A549 (cell line): ENCODE results near the gene SERPINB11. TPM values are rescaled to one million over a fixed set of nuclear protein-coding genes. Genes with fewer than 3 reads are reported as not detected.

Experiments
- ATAC-seq, 2 experiments: fragments of 200-7000 bp in 1 of 2; fragments of >200 bp in 1 of 2; cut with Nextera tagmentation in 1 of 2; cut with Tn5 transposase in 1 of 2; 3 replicates each; pipeline versions ENCODE4 v1.8.0 to v1.9.1; 2018 to 2020; ENCODE audit warnings: mild to moderate bottlenecking in 1 of 2, moderate library complexity in 1 of 2
- CTCF ChIA-PET: fragments of 300-600 bp; sonication (Branson Sonifier 250); formaldehyde crosslinking; extraction: SDS; loops from one replicate; lab custom pipeline; 2021; ENCODE audit warnings: antibody characterized with exemption, inconsistent platforms; lab: Yijun Ruan, JAX
- POLR2A ChIA-PET: fragments of 350-600 bp; formaldehyde crosslinking; extraction: SDS; loops from one replicate; lab custom pipeline; 2021; ENCODE audit warnings: antibody characterized with exemption, inconsistent platforms; lab: Yijun Ruan, JAX
- DNase-seq, 2 experiments: peaks; one replicate each; pipeline versions ENCODE4 v3.0.0 to v3.0.0-alpha.2; 2011 to 2016; ENCODE audit warnings: low read depth in 1 of 2, low spot score in 1 of 2
- FAIRE-seq: peaks from 2 replicates; lab custom pipeline; 2011; peaks lifted over from hg19 to GRCh38; lab: Jason Lieb, UNC
- H3K27ac ChIP-seq, 2 experiments: fragments of >200 bp; sonication (Bioruptor Twin); formaldehyde crosslinking; 3 replicates each; pipeline ENCODE4 v1.5.1; 2016 to 2017
- H3K4me1 ChIP-seq: fragments of >200 bp; sonication (Bioruptor Twin); formaldehyde crosslinking; 3 replicates; pipeline ENCODE4 v1.6.1; 2016
- H3K4me2 ChIP-seq: fragments of >200 bp; sonication (Bioruptor Twin); formaldehyde crosslinking; 3 replicates; pipeline ENCODE4 v1.6.1; 2016
- H3K4me3 ChIP-seq: fragments of >200 bp; sonication (Bioruptor Twin); formaldehyde crosslinking; 3 replicates; pipeline ENCODE4 v1.5.1; 2016
- H3K9me3 ChIP-seq: fragments of >200 bp; sonication (Bioruptor Twin); formaldehyde crosslinking; 3 replicates; pipeline ENCODE4 v1.6.1; 2016
- CBX2 ChIP-seq: fragments of 200-600 bp; sonication (generic); IDR thresholded peaks from 2 replicates; pipeline ENCODE4 v1.6.1; 2016; ENCODE audit warnings: low read depth, mild to moderate bottlenecking, borderline replicate concordance
- CEBPB ChIP-seq, 2 experiments: fragments of >200 bp in 1 of 2; sonication (Bioruptor Twin) in 1 of 2; formaldehyde crosslinking in 1 of 2; IDR thresholded peaks; 2 replicates each; pipeline ENCODE4 v1.6.1; 2012 to 2016
- CHD2 ChIP-seq: fragments of 150-350 bp; IDR thresholded peaks from 2 replicates; pipeline ENCODE4 v1.6.1; 2014; ENCODE audit warnings: low read length; ENCODE audit not compliant: partially characterized antibody
- CTCF ChIP-seq: fragments of >200 bp; sonication (Bioruptor Twin); formaldehyde crosslinking; IDR thresholded peaks from 3 replicates; pipeline ENCODE4 v1.5.1; 2016
- EHMT2 ChIP-seq: fragments of 200-600 bp; sonication (generic); IDR thresholded peaks from 2 replicates; pipeline ENCODE4 v1.6.1; 2016; ENCODE audit warnings: antibody characterized with exemption, low read depth, mild to moderate bottlenecking, moderate library complexity
- EP300 ChIP-seq, 2 experiments: fragments of >200 bp; sonication (Bioruptor Twin); formaldehyde crosslinking; IDR thresholded peaks; 2 replicates in 1 of 2; 3 replicates in 1 of 2; pipeline ENCODE4 v1.6.1; 2016 to 2017
- ESRRA ChIP-seq: fragments of 150-350 bp; IDR thresholded peaks from 2 replicates; pipeline ENCODE4 v1.6.1; 2014; ENCODE audit warnings: mild to moderate bottlenecking, low read length, borderline replicate concordance
- FOSB ChIP-seq: fragments of 250-450 bp; sonication (Bioruptor Pico); IDR thresholded peaks from 2 replicates; pipeline ENCODE4 v1.5.0; 2020; ENCODE audit warnings: mild to moderate bottlenecking, moderate library complexity
- GATA3 ChIP-seq: IDR thresholded peaks from 2 replicates; pipeline ENCODE4 v1.6.1; 2012; ENCODE audit warnings: borderline replicate concordance
- HDAC2 ChIP-seq: fragments of 200-600 bp; sonication (generic); IDR thresholded peaks from 2 replicates; pipeline ENCODE4 v1.6.1; 2016
- HOXA7 ChIP-seq: fragments of 250-450 bp; sonication (Bioruptor Pico); IDR thresholded peaks from 2 replicates; pipeline ENCODE4 v1.5.0; 2020; ENCODE audit warnings: mild to moderate bottlenecking, moderate library complexity
- HOXB5 ChIP-seq: fragments of 250-450 bp; sonication (Bioruptor Pico); IDR thresholded peaks from 2 replicates; pipeline ENCODE4 v1.5.0; 2020; ENCODE audit warnings: mild to moderate bottlenecking, moderate library complexity
- KDM1A ChIP-seq: fragments of 200-600 bp; sonication (generic); IDR thresholded peaks from 2 replicates; pipeline ENCODE4 v1.6.1; 2016; ENCODE audit warnings: low read depth, mild to moderate bottlenecking
- MAFK ChIP-seq: fragments of 450-650 bp; IDR thresholded peaks from 2 replicates; pipeline ENCODE4 v1.6.1; 2014; ENCODE audit not compliant: partially characterized antibody
- MAZ ChIP-seq: fragments of 150-350 bp; IDR thresholded peaks from 2 replicates; pipeline ENCODE4 v1.6.1; 2014; ENCODE audit warnings: antibody characterized with exemption, low read depth, low read length, borderline replicate concordance
- MYC ChIP-seq: IDR thresholded peaks from 2 replicates; pipeline ENCODE4 v1.6.1; 2012; ENCODE audit warnings: mild to moderate bottlenecking, inconsistent platforms, low read length, improper control_type of control experiment, borderline replicate concordance
- NFE2L2 ChIP-seq: fragments of 150-350 bp; conservative IDR thresholded peaks from 2 replicates; pipeline ENCODE4 v1.6.1; 2014; ENCODE audit warnings: low read length
- POLR2A ChIP-seq: IDR thresholded peaks from 2 replicates; pipeline ENCODE4 v1.6.1; 2012; ENCODE audit warnings: mild to moderate bottlenecking, low read length
- RARB ChIP-seq: fragments of 250-450 bp; sonication (Bioruptor Pico); IDR thresholded peaks from 2 replicates; pipeline ENCODE4 v1.8.0; 2021; ENCODE audit warnings: mild to moderate bottlenecking, moderate library complexity
- RCOR1 ChIP-seq: fragments of 150-350 bp; IDR thresholded peaks from 2 replicates; pipeline ENCODE4 v1.6.1; 2014; ENCODE audit warnings: antibody characterized with exemption, low read length, low read depth
- TFCP2L1 ChIP-seq: fragments of 250-450 bp; sonication (Bioruptor Pico); IDR thresholded peaks from 2 replicates; pipeline ENCODE4 v1.5.0; 2021; ENCODE audit warnings: mild to moderate bottlenecking
- TP53 ChIP-seq: fragments of 250-450 bp; sonication (Bioruptor Pico); IDR thresholded peaks from 2 replicates; pipeline ENCODE4 v1.5.0; 2021; ENCODE audit warnings: mild to moderate bottlenecking, moderate library complexity
- ZC3H11A ChIP-seq: fragments of 450-650 bp; IDR thresholded peaks from 2 replicates; pipeline ENCODE4 v1.6.1; 2014; ENCODE audit warnings: antibody characterized with exemption, mild to moderate bottlenecking
- ZSCAN20 ChIP-seq: fragments of 250-450 bp; sonication (Bioruptor Pico); IDR thresholded peaks from 2 replicates; pipeline ENCODE4 v1.8.0; 2022; ENCODE audit warnings: mild to moderate bottlenecking, moderate library complexity
- whole genome bisulfite sequencing: methylation state at CpG from one replicate; pipeline ENCODE4 v1.1.6; 2017; ENCODE audit errors: missing lambda C conversion rate; 5-methylcytosine and 5-hydroxymethylcytosine counted together
- polyA plus RNA-seq, 4 experiments: library from polyadenylated mRNA; depleted of rRNA in 3 of 4; stranded (reverse); fragments of >200 nt; fragmentation: RNase III in 1 of 4; extraction: RNeasy Plus Mini Kit Qiagen cat#74134 plus additional on column Dnase treatment in 1 of 4; gene quantifications; 2 replicates in 3 of 4; 3 replicates in 1 of 4; pipeline ENCODE4 v1.2.3, GENCODE V29; 2011 to 2017
- TF ChIP-seq, protein P1 (sequence below): fragments of 250-450 bp; sonication (Bioruptor Pico); IDR thresholded peaks from 2 replicates; pipeline ENCODE4 v1.5.0; 2020; ENCODE audit warnings: low read depth, mild to moderate bottlenecking, moderate library complexity
- TF ChIP-seq, protein P2 (sequence below): IDR thresholded peaks from 2 replicates; pipeline ENCODE4 v1.6.1; 2012

The SERPINB11 gene
- polyA plus RNA-seq, 2 of the 4 experiments (the other 2 are of a cell fraction): 0.22 TPM; not detected in 1

DNA sequence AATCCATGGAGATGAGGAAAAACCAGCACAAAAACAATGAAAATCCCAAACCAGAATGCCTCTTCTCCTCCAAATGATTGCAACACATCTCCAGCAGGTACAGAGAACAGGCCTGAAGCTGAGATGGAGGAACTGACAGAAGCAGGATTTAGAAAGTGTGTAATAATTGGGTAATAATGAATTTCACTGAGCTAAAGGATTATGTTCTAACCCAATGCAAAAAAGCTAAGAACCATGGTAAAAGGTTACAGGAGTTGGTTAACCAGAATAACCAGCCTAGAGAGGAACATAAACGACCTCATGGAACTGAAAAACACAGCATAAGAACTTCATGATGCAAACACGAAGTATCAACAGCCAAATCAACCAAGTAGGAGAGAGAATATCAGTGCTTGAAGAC lies 13.7 kb upstream of the SERPINB11 start:
- H3K4me2 ChIP-seq: no peak overlapping the region
- TF ChIP-seq HOXB5 (no peak), ESRRA (no peak), EHMT2 (no peak), EP300 (IDR thresholded peaks at IDR 0.05) (no peak)
- TF ChIP-seq, protein P1, sequence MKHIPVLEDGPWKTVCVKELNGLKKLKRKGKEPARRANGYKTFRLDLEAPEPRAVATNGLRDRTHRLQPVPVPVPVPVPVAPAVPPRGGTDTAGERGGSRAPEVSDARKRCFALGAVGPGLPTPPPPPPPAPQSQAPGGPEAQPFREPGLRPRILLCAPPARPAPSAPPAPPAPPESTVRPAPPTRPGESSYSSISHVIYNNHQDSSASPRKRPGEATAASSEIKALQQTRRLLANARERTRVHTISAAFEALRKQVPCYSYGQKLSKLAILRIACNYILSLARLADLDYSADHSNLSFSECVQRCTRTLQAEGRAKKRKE: no peak
- CTCF ChIA-PET: no interaction called here
- POLR2A ChIA-PET: no interaction called here
- no peak overlapping the region for H3K4me3 ChIP-seq
- 0 out of 3 replicates have a peak, but pooled peaks cover 3% of the 10 kb centered on the region for H3K9me3 ChIP-seq
- no peak for DNase-seq
- no peak for FAIRE-seq
- no peak overlapping the region for H3K27ac ChIP-seq
- WGBS: 17% methylated on average over 2 of the region's 2 CpGs
- no peak for ATAC-seq
- peaks cover 4% of the 10 kb centered on the region; the same call in 2 of the 3 replicates for H3K4me1 ChIP-seq

DNA sequence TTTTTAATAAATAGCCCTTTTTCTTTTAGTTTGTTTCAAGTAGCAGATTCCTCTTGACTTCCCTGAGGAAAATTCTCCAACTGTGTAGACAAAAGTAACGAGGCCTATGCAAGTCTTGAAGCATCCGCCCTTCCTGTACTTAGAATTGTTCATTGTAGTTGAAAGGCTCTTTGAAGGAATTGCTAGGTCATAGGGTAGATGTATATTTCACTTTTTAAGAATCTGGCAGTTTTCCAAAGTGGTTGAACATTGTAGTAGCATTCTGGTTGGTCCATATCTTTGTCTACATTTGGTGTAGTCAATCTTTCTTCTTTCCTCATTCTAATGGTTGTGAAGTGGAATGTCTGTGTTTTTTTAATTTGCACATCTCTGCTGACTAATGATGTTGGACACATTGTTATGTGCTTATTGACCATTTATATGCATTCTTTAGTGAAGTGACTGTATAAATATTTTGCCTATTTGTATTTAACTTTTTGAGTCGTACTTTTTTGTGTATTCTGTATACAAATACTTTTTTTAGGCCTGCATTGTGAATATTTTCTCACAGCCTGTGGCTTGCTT lies 5.6 kb upstream of the SERPINB11 start:
- CTCF ChIA-PET: no interaction called here
- FAIRE-seq (no peak), ATAC-seq (no peak), DNase-seq (no peak)
- Histone ChIP-seq H3K4me1 (no peaks in the 10 kb centered on the region), H3K4me2 (no peak overlapping the region), H3K4me3 (no peak overlapping the region), H3K9me3 (no peaks in the 10 kb centered on the region), H3K27ac (no peak overlapping the region)
- WGBS: 29% methylated on average over 3 of the region's 3 CpGs
- POLR2A ChIA-PET: no interaction called here
- TF ChIP-seq, protein P2, sequence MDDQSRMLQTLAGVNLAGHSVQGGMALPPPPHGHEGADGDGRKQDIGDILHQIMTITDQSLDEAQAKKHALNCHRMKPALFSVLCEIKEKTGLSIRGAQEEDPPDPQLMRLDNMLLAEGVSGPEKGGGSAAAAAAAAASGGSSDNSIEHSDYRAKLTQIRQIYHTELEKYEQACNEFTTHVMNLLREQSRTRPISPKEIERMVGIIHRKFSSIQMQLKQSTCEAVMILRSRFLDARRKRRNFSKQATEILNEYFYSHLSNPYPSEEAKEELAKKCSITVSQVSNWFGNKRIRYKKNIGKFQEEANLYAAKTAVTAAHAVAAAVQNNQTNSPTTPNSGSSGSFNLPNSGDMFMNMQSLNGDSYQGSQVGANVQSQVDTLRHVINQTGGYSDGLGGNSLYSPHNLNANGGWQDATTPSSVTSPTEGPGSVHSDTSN: no peak
- TF ChIP-seq CEBPB (IDR thresholded peaks at IDR 0.05): no peak
- no peak for TF ChIP-seq ZC3H11A
- no peak for TF ChIP-seq TFCP2L1 (CRISPR knock-in tag)
- no peak for TF ChIP-seq CHD2
- TF ChIP-seq CBX2: no peak
- no peak for TF ChIP-seq ZSCAN20 (CRISPR knock-in tag)
- TF ChIP-seq RARB (CRISPR knock-in tag): no peak
- no peak for TF ChIP-seq ESRRA
- no peak for TF ChIP-seq NFE2L2
- no peak for TF ChIP-seq HDAC2
- TF ChIP-seq POLR2A: no peak
- TF ChIP-seq HOXB5: no peak
- TF ChIP-seq EP300 (IDR thresholded peaks at IDR 0.05): no peak
- no peak for TF ChIP-seq HOXA7 (CRISPR knock-in tag)
- no peak for TF ChIP-seq GATA3
- no peak for TF ChIP-seq MAZ
- no peak for TF ChIP-seq KDM1A

DNA sequence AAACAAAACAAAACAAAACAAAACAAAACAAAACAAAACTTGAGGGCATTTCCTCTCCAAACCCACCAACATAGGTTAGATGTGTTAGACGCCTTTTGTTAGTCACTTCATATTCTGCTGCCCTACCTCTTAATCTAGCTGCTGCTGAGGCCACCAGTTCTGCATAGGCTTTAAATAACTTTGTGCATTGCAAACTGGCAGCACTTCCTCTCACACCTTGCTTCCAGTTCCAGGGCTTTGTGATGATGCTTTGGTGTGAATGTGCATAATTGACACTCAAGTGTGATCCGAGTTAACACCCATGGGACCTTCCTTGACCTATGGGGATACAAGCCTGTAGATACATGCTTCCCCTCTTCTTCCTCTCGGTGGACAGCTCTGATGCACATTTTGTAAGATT lies 2.3 kb upstream of the SERPINB11 start:
- Histone ChIP-seq H3K4me3 (no peak overlapping the region), H3K4me2 (no peak overlapping the region), H3K27ac (no peak overlapping the region), H3K4me1 (no peaks in the 10 kb centered on the region), H3K9me3 (no peaks in the 10 kb centered on the region)
- ChIA-PET POLR2A (no interaction called here), CTCF (no interaction called here)
- DNase-seq: no peak
- 43% methylated on average over 3 of the region's 3 CpGs for WGBS
- no peak for TF ChIP-seq CTCF
- TF ChIP-seq CEBPB (IDR thresholded peaks at IDR 0.05): no peak
- no peak for TF ChIP-seq RCOR1
- TF ChIP-seq ZC3H11A: no peak
- no peak for TF ChIP-seq MAFK
- no peak for TF ChIP-seq MYC
- no peak for TF ChIP-seq FOSB
- TF ChIP-seq TP53 (CRISPR knock-in tag): no peak
- ATAC-seq: no peak
- FAIRE-seq: no peak
